SK-N-SH (cell line): ENCODE results near the gene LSM7.

ENCODE experiments used
- JUND ChIP-seq: IDR thresholded peaks from 2 replicates; pipeline ENCODE4 v1.4.0; 2012
- TAF1 ChIP-seq: IDR thresholded peaks from 2 replicates; pipeline ENCODE4 v1.6.1; 2012; ENCODE audit warnings: low read depth, mild to moderate bottlenecking, low read length, moderate library complexity, borderline replicate concordance

GRCh38 chr19:2335848-2336247 lies 7.5 kb upstream of the LSM7 start:
- TF ChIP-seq JUND (no peak), TAF1 (no peak)
